Hematopoietic multipotent progenitor cell treated with erythropoietin and hydrocortisone succinate and interleukin-3 and kit ligand, for 6 days (in vitro differentiated cells): ENCODE results near the gene TP53INP2.
"Not testable (repeated sequence)": the region's sequence is repeated elsewhere in the genome, so short reads cannot be mapped to it uniquely, and the experiment has no call there.

Experiments
- DNase-seq: peaks from one replicate; pipeline ENCODE4 v3.0.0-alpha.2; 2015

Gene TP53INP2

GRCh38 chr20:34704177-34705007 lies at the start of gene TP53INP2:
TP53INP2 (plus strand) TSS chr20:34704344; CDS start chr20:34708740, 4,396 bp downstream.
- peak; percentile 96 for DNase-seq

- DNase-seq: not testable (repeated sequence)
Observed at GRCh38 chr20:34658654-34659053, 45.5 kb upstream of the TP53INP2 start.

GRCh38 chr20:34661811-34662210 lies 42.3 kb upstream of the TP53INP2 start:
- DNase-seq: peak; percentile 31

GRCh38 chr20:34663213-34663943 lies 40.8 kb upstream of the TP53INP2 start:
- DNase-seq: no peak

- not testable (repeated sequence) for DNase-seq
Observed at GRCh38 chr20:34664751-34665150, 39.4 kb upstream of the TP53INP2 start.

- no peak for DNase-seq
Observed at GRCh38 chr20:34669094-34669493, 35.0 kb upstream of the TP53INP2 start.

- DNase-seq: no peak
Observed at GRCh38 chr20:34673412-34673811, 30.7 kb upstream of the TP53INP2 start.

- peak; percentile 18 for DNase-seq
Observed at GRCh38 chr20:34675561-34675960, 28.6 kb upstream of the TP53INP2 start.

- DNase-seq: peak; percentile 54
Observed at GRCh38 chr20:34675993-34676641, 28.0 kb upstream of the TP53INP2 start.

- peak; percentile 98 for DNase-seq
Observed at GRCh38 chr20:34676642-34677373, 27.3 kb upstream of the TP53INP2 start, which contains the start of gene PIGU. PIGU (minus strand) TSS chr20:34677092; CDS start chr20:34677085, 7 bp downstream.

GRCh38 chr20:34680586-34681175 lies 23.5 kb upstream of the TP53INP2 start:
- peak; percentile 74 for DNase-seq

- DNase-seq: no peak
Observed at GRCh38 chr20:34683667-34684066, 20.5 kb upstream of the TP53INP2 start.

- no peak for DNase-seq
Observed at GRCh38 chr20:34689486-34689885, 14.7 kb upstream of the TP53INP2 start.

- no peak for DNase-seq
Observed at GRCh38 chr20:34691838-34692237, 12.3 kb upstream of the TP53INP2 start.

- DNase-seq: no peak
Observed at GRCh38 chr20:34693414-34693813, 10.7 kb upstream of the TP53INP2 start.

GRCh38 chr20:34701405-34702085 lies 2.6 kb upstream of the TP53INP2 start:
- no peak for DNase-seq

GRCh38 chr20:34703061-34703423 lies 1.1 kb upstream of the TP53INP2 start:
- DNase-seq: no peak

- DNase-seq: peak; percentile 61
Observed at GRCh38 chr20:34703424-34704176, 544 bp upstream of the TP53INP2 start.

GRCh38 chr20:34705008-34705396 lies 858 bp downstream of the TP53INP2 start:
- DNase-seq: no peak

- DNase-seq: peak; percentile 40
Observed at GRCh38 chr20:34705397-34706301, 1.5 kb downstream of the TP53INP2 start.
